Ishikawa (cell line): ENCODE results near the gene TSPAN31.

ENCODE experiments used
- CEBPB ChIP-seq: IDR thresholded peaks from 2 replicates; pipeline ENCODE4 v1.6.1; 2012
- CREB1 ChIP-seq: IDR thresholded peaks from 2 replicates; pipeline ENCODE4 v1.6.1; 2012; ENCODE audit warnings: low read depth
- EGR1 ChIP-seq: IDR thresholded peaks from 2 replicates; pipeline ENCODE4 v1.6.1; 2012
- EP300 ChIP-seq: IDR thresholded peaks from 2 replicates; pipeline ENCODE4 v1.6.1; 2012; ENCODE audit warnings: borderline replicate concordance
- FOXM1 ChIP-seq: IDR thresholded peaks from 2 replicates; pipeline ENCODE4 v1.6.1; 2012; ENCODE audit warnings: low read depth, borderline replicate concordance
- NFIC ChIP-seq: IDR thresholded peaks from 2 replicates; pipeline ENCODE4 v1.6.1; 2012
- RAD21 ChIP-seq: IDR thresholded peaks from 2 replicates; pipeline ENCODE4 v1.6.1; 2012; ENCODE audit warnings: low read depth
- TAF1 ChIP-seq: IDR thresholded peaks from 2 replicates; pipeline ENCODE4 v1.6.1; 2012; ENCODE audit warnings: low read depth, mild to moderate bottlenecking
- TCF12 ChIP-seq: IDR thresholded peaks from 2 replicates; pipeline ENCODE4 v1.6.1; 2012; ENCODE audit warnings: low read depth
- TEAD4 ChIP-seq: IDR thresholded peaks from 2 replicates; pipeline ENCODE4 v1.6.1; 2012
- YY1 ChIP-seq: IDR thresholded peaks from 2 replicates; pipeline ENCODE4 v1.6.1; 2012; ENCODE audit warnings: low read depth
- ZBTB7A ChIP-seq: IDR thresholded peaks from 2 replicates; pipeline ENCODE4 v1.6.1; 2012; ENCODE audit warnings: low read depth
- TF ChIP-seq, protein P1 (sequence below): IDR thresholded peaks from 2 replicates; pipeline ENCODE4 v1.6.1; 2012
- TF ChIP-seq, protein P2 (sequence below): IDR thresholded peaks from 2 replicates; pipeline ENCODE4 v1.6.1; 2012; ENCODE audit warnings: low read depth, mild to moderate bottlenecking
- TF ChIP-seq, protein P3 (sequence below): IDR thresholded peaks from 2 replicates; pipeline ENCODE4 v1.6.1; 2012

The TSPAN31 gene

DNA sequence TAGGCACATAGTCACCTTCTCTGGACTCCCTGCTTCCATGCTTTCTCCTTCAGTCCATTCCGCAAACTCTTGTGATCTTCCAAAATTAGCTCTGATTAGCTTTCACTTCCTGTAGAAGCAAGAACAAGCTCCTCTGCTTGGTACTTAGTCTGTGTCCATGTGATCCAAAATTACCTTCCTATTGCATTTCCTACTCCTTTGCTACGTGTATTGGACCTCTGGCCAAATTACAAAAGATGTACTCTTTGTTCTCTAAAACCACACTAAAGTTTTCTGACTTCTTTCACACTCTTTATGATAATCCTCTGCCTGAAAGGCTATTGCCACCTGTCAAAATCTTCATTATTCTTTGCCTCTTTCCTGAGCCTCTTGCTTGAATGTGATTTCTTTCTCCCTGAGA lies 37.0 kb downstream of the TSPAN31 start:
- no peak for TF ChIP-seq YY1

DNA sequence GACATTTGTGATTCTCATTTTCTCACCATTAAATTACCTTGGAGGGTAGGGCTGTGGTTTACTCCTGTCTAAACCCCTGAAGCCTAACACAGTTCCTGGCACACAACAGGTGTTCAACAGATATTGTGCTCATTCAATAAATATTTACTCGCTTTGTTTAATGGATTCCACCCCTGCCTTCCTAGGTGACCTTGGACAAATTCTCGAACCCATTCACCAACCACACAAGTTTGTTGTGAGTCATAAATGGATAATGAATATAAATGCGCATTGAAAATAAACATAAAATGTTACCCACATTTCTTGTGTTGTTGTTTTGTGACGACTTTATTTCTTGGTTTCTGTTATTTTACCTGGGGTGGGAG lies 37.4 kb downstream of the TSPAN31 start:
- TF ChIP-seq EP300 (no peak), FOXM1 (no peak), TEAD4 (no peak), ZBTB7A (no peak), CREB1 (no peak), EGR1 (no peak), RAD21 (no peak), NFIC (no peak), CEBPB (no peak), TAF1 (no peak), YY1 (no peak), TCF12 (no peak)
- TF ChIP-seq, protein P1, sequence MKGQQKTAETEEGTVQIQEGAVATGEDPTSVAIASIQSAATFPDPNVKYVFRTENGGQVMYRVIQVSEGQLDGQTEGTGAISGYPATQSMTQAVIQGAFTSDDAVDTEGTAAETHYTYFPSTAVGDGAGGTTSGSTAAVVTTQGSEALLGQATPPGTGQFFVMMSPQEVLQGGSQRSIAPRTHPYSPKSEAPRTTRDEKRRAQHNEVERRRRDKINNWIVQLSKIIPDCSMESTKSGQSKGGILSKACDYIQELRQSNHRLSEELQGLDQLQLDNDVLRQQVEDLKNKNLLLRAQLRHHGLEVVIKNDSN = no peak
- TF ChIP-seq, protein P2, sequence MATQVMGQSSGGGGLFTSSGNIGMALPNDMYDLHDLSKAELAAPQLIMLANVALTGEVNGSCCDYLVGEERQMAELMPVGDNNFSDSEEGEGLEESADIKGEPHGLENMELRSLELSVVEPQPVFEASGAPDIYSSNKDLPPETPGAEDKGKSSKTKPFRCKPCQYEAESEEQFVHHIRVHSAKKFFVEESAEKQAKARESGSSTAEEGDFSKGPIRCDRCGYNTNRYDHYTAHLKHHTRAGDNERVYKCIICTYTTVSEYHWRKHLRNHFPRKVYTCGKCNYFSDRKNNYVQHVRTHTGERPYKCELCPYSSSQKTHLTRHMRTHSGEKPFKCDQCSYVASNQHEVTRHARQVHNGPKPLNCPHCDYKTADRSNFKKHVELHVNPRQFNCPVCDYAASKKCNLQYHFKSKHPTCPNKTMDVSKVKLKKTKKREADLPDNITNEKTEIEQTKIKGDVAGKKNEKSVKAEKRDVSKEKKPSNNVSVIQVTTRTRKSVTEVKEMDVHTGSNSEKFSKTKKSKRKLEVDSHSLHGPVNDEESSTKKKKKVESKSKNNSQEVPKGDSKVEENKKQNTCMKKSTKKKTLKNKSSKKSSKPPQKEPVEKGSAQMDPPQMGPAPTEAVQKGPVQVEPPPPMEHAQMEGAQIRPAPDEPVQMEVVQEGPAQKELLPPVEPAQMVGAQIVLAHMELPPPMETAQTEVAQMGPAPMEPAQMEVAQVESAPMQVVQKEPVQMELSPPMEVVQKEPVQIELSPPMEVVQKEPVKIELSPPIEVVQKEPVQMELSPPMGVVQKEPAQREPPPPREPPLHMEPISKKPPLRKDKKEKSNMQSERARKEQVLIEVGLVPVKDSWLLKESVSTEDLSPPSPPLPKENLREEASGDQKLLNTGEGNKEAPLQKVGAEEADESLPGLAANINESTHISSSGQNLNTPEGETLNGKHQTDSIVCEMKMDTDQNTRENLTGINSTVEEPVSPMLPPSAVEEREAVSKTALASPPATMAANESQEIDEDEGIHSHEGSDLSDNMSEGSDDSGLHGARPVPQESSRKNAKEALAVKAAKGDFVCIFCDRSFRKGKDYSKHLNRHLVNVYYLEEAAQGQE = no peak
- TF ChIP-seq, protein P3, sequence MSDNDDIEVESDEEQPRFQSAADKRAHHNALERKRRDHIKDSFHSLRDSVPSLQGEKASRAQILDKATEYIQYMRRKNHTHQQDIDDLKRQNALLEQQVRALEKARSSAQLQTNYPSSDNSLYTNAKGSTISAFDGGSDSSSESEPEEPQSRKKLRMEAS = no peak

DNA sequence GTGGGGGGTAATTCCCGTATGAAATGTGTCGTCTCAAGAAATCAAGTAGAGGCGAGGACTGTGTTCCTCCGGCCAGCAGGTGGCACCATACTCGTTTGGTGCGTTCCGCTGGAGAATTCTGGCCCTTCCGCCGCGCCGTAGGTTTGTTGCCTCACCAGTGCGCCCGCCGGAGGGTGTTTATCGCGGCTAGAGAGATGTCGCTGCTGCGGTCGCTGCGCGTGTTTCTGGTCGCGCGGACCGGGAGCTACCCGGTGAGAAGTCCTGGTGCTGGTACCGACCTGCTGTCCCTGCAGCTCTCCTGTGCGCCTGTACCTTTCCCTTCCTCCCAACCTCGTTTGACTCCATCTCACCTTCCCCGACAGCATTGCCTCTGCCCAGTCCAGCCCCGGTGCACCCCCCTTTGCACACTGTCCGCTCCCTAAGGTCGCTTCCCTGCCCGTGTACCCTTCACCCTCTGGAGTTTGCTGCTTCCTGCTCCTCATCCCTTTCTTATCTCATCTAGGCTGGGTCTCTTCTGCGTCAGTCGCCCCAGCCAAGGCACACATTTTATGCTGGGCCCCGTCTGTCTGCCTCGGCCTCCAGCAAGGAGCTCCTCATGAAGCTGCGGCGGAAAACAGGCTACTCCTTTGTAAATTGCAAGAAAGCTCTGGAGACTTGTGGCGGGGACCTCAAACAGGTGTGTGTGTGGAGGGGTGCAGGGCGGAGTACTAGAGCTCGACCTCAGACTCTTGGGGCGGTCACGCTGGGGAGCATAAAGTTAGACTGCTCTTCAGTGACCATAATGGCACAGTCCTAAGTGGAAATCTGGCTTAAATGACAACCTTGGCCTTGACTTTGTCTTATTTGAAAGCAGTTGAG lies 38.0 kb downstream of the TSPAN31 start, which contains the start of gene TSFM:
Gene TSFM (plus strand): TSS at position 180 of the 858 bp plus-strand sequence. CDS start 15 bp downstream, at position 195.
- TF ChIP-seq CREB1 = peak; percentile 89
- TF ChIP-seq FOXM1 = no peak; the same call in 1 of the 2 replicates
- peak; percentile 51; the same call in 1 of the 2 replicates for TF ChIP-seq NFIC
- TF ChIP-seq, protein P3 = peak; percentile 96
- TF ChIP-seq, protein P2 = 0 out of 2 replicates have a peak, but pooled peaks have one; percentile 12
- peak; percentile 96 for TF ChIP-seq TAF1
- peak; percentile 91 for TF ChIP-seq CEBPB
- TF ChIP-seq, protein P1 = peak; percentile 55
- TF ChIP-seq YY1 = peak; percentile 83; the same call in 1 of the 2 replicates
- TF ChIP-seq EP300 = peak; percentile 51; the same call in 1 of the 2 replicates
- peak; percentile 73 for TF ChIP-seq TEAD4
- peak; percentile 86 for TF ChIP-seq TCF12
- TF ChIP-seq ZBTB7A = no peak
- TF ChIP-seq EGR1 = no peak
- peak; percentile 45; the same call in 1 of the 2 replicates for TF ChIP-seq RAD21

DNA sequence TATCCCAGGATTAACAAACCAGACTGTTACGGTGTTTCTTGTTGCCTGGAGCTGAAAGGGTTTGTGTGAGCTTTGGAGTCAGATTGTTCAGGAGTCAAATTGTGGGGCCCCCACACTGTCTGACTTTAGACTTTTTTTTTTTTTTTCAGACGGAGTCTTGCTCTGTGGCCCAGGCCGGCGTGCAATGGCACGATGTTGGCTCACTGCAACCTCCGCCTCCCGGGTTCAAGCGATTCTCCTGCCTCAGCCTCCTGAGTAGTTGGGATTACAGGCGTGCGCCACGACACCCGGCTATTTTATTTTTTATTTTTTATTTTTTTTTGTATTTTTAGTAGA lies 38.6 kb downstream of the TSPAN31 start:
- TF ChIP-seq TEAD4 = no peak
- TF ChIP-seq EP300 = no peak
- TF ChIP-seq CREB1 = no peak
- TF ChIP-seq RAD21 = no peak
- no peak for TF ChIP-seq NFIC
- TF ChIP-seq, protein P3 = no peak
- TF ChIP-seq TAF1 = no peak
- TF ChIP-seq YY1 = no peak
- TF ChIP-seq, protein P2 = no peak
- TF ChIP-seq EGR1 = no peak
- TF ChIP-seq CEBPB = no peak
- no peak for TF ChIP-seq TCF12
- no peak for TF ChIP-seq FOXM1
- TF ChIP-seq, protein P1 = no peak
- TF ChIP-seq ZBTB7A = no peak
